ENCODE data around the gene ZBTB8OS. TPM values are rescaled to one million over a fixed set of nuclear protein-coding genes. Genes with fewer than 3 reads are reported as not detected.

The ZBTB8OS gene
- total RNA-seq, 1 experiment from 2014 or later: 66.2 TPM

DNA sequence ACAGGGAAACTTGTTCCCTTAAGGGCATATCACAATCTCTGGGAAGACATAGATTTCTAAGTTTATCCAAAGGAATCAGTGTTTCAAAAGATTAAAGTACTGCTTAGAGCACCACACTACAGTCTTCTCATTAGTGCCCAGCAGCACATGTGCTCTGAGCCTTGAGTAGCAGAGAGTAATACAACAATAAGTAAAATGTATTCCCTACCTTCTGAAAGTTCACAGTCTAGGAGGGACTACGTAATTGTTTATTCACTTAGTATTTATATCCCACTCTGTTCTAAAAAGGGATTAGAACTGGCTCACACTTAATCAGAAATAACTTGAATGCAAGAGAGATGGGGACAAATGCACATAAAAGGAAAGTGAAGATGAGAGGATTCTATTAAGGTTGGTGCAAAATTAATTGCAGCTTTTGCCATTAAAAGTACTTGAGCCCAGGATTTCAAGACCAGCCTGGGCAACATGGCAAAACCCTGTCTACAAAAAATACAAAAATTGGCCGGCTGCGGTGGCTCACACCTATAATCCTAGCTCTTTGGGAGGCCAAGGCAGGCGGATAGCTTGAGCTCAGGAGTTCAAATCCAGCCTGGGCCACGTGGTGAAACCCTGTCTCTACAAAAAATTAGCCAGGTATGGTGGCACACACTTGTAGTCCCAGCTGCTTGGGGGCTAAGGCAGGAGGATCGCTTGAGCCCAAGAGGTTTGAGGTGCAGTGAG, 43.3 kb upstream of the ZBTB8OS start:
- TF ChIP-seq, protein P1, sequence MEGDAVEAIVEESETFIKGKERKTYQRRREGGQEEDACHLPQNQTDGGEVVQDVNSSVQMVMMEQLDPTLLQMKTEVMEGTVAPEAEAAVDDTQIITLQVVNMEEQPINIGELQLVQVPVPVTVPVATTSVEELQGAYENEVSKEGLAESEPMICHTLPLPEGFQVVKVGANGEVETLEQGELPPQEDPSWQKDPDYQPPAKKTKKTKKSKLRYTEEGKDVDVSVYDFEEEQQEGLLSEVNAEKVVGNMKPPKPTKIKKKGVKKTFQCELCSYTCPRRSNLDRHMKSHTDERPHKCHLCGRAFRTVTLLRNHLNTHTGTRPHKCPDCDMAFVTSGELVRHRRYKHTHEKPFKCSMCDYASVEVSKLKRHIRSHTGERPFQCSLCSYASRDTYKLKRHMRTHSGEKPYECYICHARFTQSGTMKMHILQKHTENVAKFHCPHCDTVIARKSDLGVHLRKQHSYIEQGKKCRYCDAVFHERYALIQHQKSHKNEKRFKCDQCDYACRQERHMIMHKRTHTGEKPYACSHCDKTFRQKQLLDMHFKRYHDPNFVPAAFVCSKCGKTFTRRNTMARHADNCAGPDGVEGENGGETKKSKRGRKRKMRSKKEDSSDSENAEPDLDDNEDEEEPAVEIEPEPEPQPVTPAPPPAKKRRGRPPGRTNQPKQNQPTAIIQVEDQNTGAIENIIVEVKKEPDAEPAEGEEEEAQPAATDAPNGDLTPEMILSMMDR (IDR thresholded peaks at IDR 0.05; ENCODE audit: unreplicated experiment): no peak
- H3K27ac Mint-ChIP-seq (ENCODE audit: low read depth, unreplicated experiment): no peak overlapping the region
- no peaks in the 10 kb centered on the region for H3K27me3 Mint-ChIP-seq (ENCODE audit: insufficient read depth, unreplicated experiment)
- ChIA-PET CTCF (interaction anchor here (0.8 to 1.6 kb wide), 2 partner anchors 13 to 15 kb away, joined by 3 to 4 read pairs; no protein-coding TSS in a partner anchor), POLR2A (interaction anchor here (0.7 kb wide), 1 partner anchor 197 kb away, joined by 3 read pairs; no protein-coding TSS in a partner anchor)
- peaks cover 6% of the 10 kb centered on the region for H3K4me1 Mint-ChIP-seq (ENCODE audit: insufficient read depth, unreplicated experiment)
- H3K9me3 Mint-ChIP-seq (ENCODE audit: unreplicated experiment): no peaks in the 10 kb centered on the region
- DNase-seq (ENCODE audit: unreplicated experiment): no peak
- no peak overlapping the region for H3K4me3 Mint-ChIP-seq (ENCODE audit: unreplicated experiment)
- H3K36me3 Mint-ChIP-seq (ENCODE audit: insufficient read depth, unreplicated experiment): peaks cover 6% of the 10 kb centered on the region
- no TSS peak for BruUV-seq (replicated peaks)
- intact Hi-C loops (cut with micrococcal nuclease): no loop called here

DNA sequence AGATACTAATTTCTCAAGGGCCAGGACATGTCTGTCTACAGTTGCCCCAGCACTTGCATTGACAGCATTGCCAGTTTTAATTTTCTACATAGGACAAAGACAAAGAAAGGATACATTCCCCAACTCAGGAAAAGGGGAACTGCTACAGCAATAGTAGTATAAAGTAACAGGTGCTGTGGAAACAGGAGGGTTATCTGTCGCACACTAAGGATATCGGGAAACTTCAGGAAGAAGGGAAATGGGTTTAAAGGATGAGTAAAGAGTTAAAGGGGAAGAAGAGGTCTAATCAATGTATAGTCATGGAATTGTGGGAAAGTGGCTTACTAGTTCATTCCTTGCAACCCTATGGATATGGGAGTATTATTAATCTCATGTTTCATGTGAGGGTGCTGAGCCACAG, 36.0 kb upstream of the ZBTB8OS start:
- Mint-ChIP-seq H3K27me3 (ENCODE audit: insufficient read depth, unreplicated experiment) (no peaks in the 10 kb centered on the region), H3K27ac (ENCODE audit: low read depth, unreplicated experiment) (no peak overlapping the region), H3K4me1 (ENCODE audit: insufficient read depth, unreplicated experiment) (peaks cover 7% of the 10 kb centered on the region), H3K4me3 (ENCODE audit: unreplicated experiment) (no peak overlapping the region), H3K36me3 (ENCODE audit: insufficient read depth, unreplicated experiment) (peaks cover 62% of the 10 kb centered on the region), H3K9me3 (ENCODE audit: unreplicated experiment) (no peaks in the 10 kb centered on the region)
- no peak for DNase-seq (ENCODE audit: unreplicated experiment)
- POLR2A ChIA-PET: interaction anchor here (0.7 to 1.5 kb wide), 2 partner anchors 12 to 35 kb away, joined by 3 read pairs; partner anchors contain the start of gene RBBP4
- intact Hi-C loops (cut with micrococcal nuclease): no loop called here
- CTCF ChIA-PET: interaction anchor here (0.7 to 1.7 kb wide), 2 partner anchors 26 to 145 kb away, joined by 3 to 7 read pairs; no protein-coding TSS in a partner anchor
- TF ChIP-seq, protein P1 (IDR thresholded peaks at IDR 0.05; ENCODE audit: unreplicated experiment): no peak
- no TSS peak for BruUV-seq (replicated peaks)

DNA sequence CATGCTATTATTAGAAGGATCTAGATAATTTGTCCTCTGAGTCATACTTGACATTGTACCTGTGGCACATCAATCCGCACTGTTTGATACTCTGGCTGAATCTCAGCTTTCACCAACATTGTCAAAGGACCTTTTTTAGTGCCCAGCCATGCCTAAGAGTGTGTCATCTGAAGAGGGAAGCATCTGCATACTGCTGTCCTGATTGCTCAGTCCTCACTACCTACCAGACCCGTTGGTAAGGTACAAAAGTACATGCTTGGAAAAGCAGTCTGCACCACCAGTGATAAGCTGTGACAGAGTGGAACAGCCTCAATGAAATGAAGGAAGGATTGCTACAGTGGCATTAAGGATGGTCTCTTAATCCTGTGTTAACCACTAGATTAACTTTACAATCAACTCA, 35.1 kb upstream of the ZBTB8OS start:
- Mint-ChIP-seq H3K4me3 (ENCODE audit: unreplicated experiment) (no peak overlapping the region), H3K27ac (ENCODE audit: low read depth, unreplicated experiment) (no peak overlapping the region), H3K36me3 (ENCODE audit: insufficient read depth, unreplicated experiment) (peaks cover 71% of the 10 kb centered on the region), H3K4me1 (ENCODE audit: insufficient read depth, unreplicated experiment) (peaks cover 7% of the 10 kb centered on the region), H3K27me3 (ENCODE audit: insufficient read depth, unreplicated experiment) (no peaks in the 10 kb centered on the region), H3K9me3 (ENCODE audit: unreplicated experiment) (no peaks in the 10 kb centered on the region)
- POLR2A ChIA-PET: interaction anchor here (0.6 to 1.5 kb wide), 2 partner anchors 34 to 104 kb away, joined by 3 read pairs; partner anchors contain the start of gene RBBP4
- no peak for DNase-seq (ENCODE audit: unreplicated experiment)
- TF ChIP-seq, protein P1 (IDR thresholded peaks at IDR 0.05; ENCODE audit: unreplicated experiment): no peak
- BruUV-seq (replicated peaks): no TSS peak
- CTCF ChIA-PET: no interaction called here
- intact Hi-C loops (cut with micrococcal nuclease): no loop called here

DNA sequence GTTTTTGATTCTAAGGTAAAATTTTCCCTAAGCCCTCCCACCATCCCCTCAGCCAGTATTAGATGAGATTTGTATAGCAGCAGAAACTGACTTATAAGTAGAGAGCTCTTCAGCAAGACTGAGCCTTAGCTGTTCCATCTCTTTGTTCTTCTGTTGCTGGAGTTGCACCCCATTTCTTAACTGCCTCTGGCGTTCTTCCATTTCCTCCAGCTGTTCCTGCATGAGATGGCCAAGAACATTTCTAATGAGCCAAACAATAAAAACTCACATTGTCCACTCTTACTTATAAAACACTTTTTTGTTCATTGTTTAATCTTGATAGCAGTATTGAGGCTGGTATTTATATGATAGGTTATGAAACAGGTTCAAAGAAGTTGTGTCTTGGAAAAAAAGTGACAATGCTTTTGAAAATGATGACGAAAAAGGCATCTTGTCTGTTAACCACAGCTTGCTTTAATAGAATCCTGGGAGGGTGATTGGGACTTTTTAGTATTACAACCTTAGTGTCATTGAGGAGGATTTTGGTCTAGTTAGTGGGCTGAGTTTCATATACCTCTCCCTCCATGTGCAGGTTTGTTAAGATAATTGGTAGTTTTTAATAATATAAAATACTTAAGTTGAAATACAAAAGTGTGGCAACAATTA, 33.9 kb upstream of the ZBTB8OS start:
- no peak overlapping the region for H3K27ac Mint-ChIP-seq (ENCODE audit: low read depth, unreplicated experiment)
- H3K36me3 Mint-ChIP-seq (ENCODE audit: insufficient read depth, unreplicated experiment): peaks cover 83% of the 10 kb centered on the region
- POLR2A ChIA-PET: interaction anchor here (0.7 to 1.1 kb wide), 5 partner anchors 11 to 541 kb away, joined by 3 read pairs; no protein-coding TSS in a partner anchor
- no TSS peak for BruUV-seq (replicated peaks)
- H3K4me1 Mint-ChIP-seq (ENCODE audit: insufficient read depth, unreplicated experiment): peaks cover 7% of the 10 kb centered on the region
- no peak for DNase-seq (ENCODE audit: unreplicated experiment)
- no peaks in the 10 kb centered on the region for H3K9me3 Mint-ChIP-seq (ENCODE audit: unreplicated experiment)
- intact Hi-C loops (cut with micrococcal nuclease): no loop called here
- H3K27me3 Mint-ChIP-seq (ENCODE audit: insufficient read depth, unreplicated experiment): no peaks in the 10 kb centered on the region
- no peak overlapping the region for H3K4me3 Mint-ChIP-seq (ENCODE audit: unreplicated experiment)
- TF ChIP-seq, protein P1 (IDR thresholded peaks at IDR 0.05; ENCODE audit: unreplicated experiment): no peak
- CTCF ChIA-PET: interaction anchor here (0.9 to 1.1 kb wide), 3 partner anchors 28 to 282 kb away, joined by 3 to 7 read pairs (median 3); no protein-coding TSS in a partner anchor

Data from MCF 10A (cell line).